ENCODE measurements around the gene EPRS1. TPM values are rescaled to one million over a fixed set of nuclear protein-coding genes. Genes with fewer than 3 reads are reported as not detected.

Gene EPRS1
- total and polyA plus RNA-seq, 2 of the 13 experiments (the other 11 are each of a cell fraction or from before 2014, with no cell fraction given), result 86.1 to 124 TPM

- CTCF ChIA-PET (ENCODE audit: low intra/inter-chr PET ratio, low total read pairs), result no interaction called here
- intact Hi-C loops (cut with micrococcal nuclease; ENCODE audit: unreplicated experiment), result no loop called here
- no peak for ATAC-seq
These were observed 10.1 kb upstream of the EPRS1 start for GRCh38 chr1:220056374-220056773.

More at GRCh38 chr1:220056374-220056773, 10.1 kb upstream of the EPRS1 start:
- Histone ChIP-seq H3K36me3 (replicated peaks in 1 of 2; ENCODE audit: control insufficient read depth in 1 of 2, insufficient read depth in 2 of 2, low read length in 2 of 2) (peaks cover 0 to 4% of the 10 kb centered on the region in 2 experiments; a peak in 2 of 5 replicates), H4K20me1 (ENCODE audit: insufficient read depth, low read length) (no peaks in the 10 kb centered on the region), H3K9me3 (ENCODE audit: low read length) (no peaks in the 10 kb centered on the region), H3K4me3 (replicated peaks in 1 of 3; ENCODE audit: insufficient read depth in 1 of 3, low read depth in 2 of 3, low read length in 3 of 3) (no peak overlapping the region), H2AFZ (ENCODE audit: low read length) (no peak overlapping the region), H3K4me1 (ENCODE audit: insufficient read depth, low read length) (peaks cover 15% of the 10 kb centered on the region), H3K27ac (ENCODE audit: extremely low read length, insufficient read depth, low read length) (no peak overlapping the region), H3K27me3 (ENCODE audit: control insufficient read depth in 1 of 2, insufficient read depth in 2 of 2, low read length in 2 of 2) (no peaks in the 10 kb centered on the region), H3K79me2 (ENCODE audit: insufficient read depth, low read length) (no peaks in the 10 kb centered on the region), H3K9ac (ENCODE audit: insufficient read depth, low read depth, low read length) (no peak overlapping the region), H3K4me2 (ENCODE audit: low read depth, low read length) (no peak overlapping the region)
- no peak for TF ChIP-seq AHR (CRISPR knock-in tag; IDR thresholded peaks at IDR 0.05)
- no peak for TF ChIP-seq MED8 (CRISPR knock-in tag; IDR thresholded peaks at IDR 0.05; ENCODE audit: insufficient replicate concordance)
- TF ChIP-seq YEATS4 (CRISPR knock-in tag; IDR thresholded peaks at IDR 0.05; ENCODE audit: borderline replicate concordance), result no peak
- TF ChIP-seq ZMAT5 (CRISPR knock-in tag; IDR thresholded peaks at IDR 0.05; ENCODE audit: borderline replicate concordance, low read depth), result no peak
- no peak for TF ChIP-seq ZNF260 (CRISPR knock-in tag; IDR thresholded peaks at IDR 0.05; ENCODE audit: borderline replicate concordance, low read depth)
- TF ChIP-seq ZNF780A (CRISPR knock-in tag; IDR thresholded peaks at IDR 0.05), result no peak
- no peak for TF ChIP-seq MYPOP (CRISPR knock-in tag; IDR thresholded peaks at IDR 0.05)
- TF ChIP-seq HOXA7 (CRISPR knock-in tag; IDR thresholded peaks at IDR 0.05), result no peak
- TF ChIP-seq PPARG (CRISPR knock-in tag; conservative IDR thresholded peaks at IDR 0.05), result no peak
- TF ChIP-seq ZNF10 (CRISPR knock-in tag; IDR thresholded peaks at IDR 0.05; ENCODE audit: borderline replicate concordance, low read depth), result no peak
- no peak for TF ChIP-seq HMGA1 (CRISPR knock-in tag; conservative IDR thresholded peaks at IDR 0.05)
- FAIRE-seq (no peak), DNase-seq (ENCODE audit: low spot score) (no peak)
- 88% methylated on average over 1 of the region's 1 CpG for WGBS (ENCODE audit: low lambda C conversion rate)
- in situ Hi-C loops (cut with HindIII; ENCODE audit: extremely low pct_ligation_motif_present, low pct_unique_long_range_greater_than_20kb), result no loop called here
- POLR2A ChIA-PET, result no interaction called here
- BruUV-seq (replicated peaks), result no TSS peak
